ENCODE results near the gene ANK3. TPM values are rescaled to one million over a fixed set of nuclear protein-coding genes. Genes with fewer than 3 reads are reported as not detected.
"Not testable (repeated sequence)": the region's sequence is repeated elsewhere in the genome, so short reads cannot be mapped to it uniquely, and the experiment has no call there.

Gene ANK3
- total RNA-seq, 1 experiment from 2014 or later, result 32.0 TPM

- Histone ChIP-seq H4K20me1 (ENCODE audit: insufficient read depth) (no peaks in the 10 kb centered on the region), H3K27me3 (ENCODE audit: insufficient read depth, low read depth) (no peaks in the 10 kb centered on the region), H3K4me1 (replicated peaks; ENCODE audit: insufficient read depth) (no peaks in the 10 kb centered on the region), H3K27ac (no peak overlapping the region), H3K79me2 (ENCODE audit: low read depth) (no peaks in the 10 kb centered on the region), H3K9me2 (ENCODE audit: insufficient read depth) (no peaks in the 10 kb centered on the region), H3K36me3 (ENCODE audit: low read depth) (no peaks in the 10 kb centered on the region), H3K4me3 (no peak overlapping the region), H3K4me2 (no peak overlapping the region), H3K9me3 (ENCODE audit: insufficient read depth, low read depth) (no peaks in the 10 kb centered on the region), H3F3A (ENCODE audit: insufficient read depth, low read depth) (no peaks in the 10 kb centered on the region), H2AFZ (no peak overlapping the region)
- TF ChIP-seq CTCF (conservative IDR thresholded peaks at IDR 0.05) (no peak), EZH2 (IDR thresholded peaks at IDR 0.05; ENCODE audit: low read depth) (no peak)
- DNase-seq, result no peak
- ChIA-PET POLR2A (ENCODE audit: unreplicated experiment) (interaction anchor here (0.5 to 0.7 kb wide), 2 partner anchors 10 to 139 kb away, joined by 4 to 5 read pairs; no protein-coding TSS in a partner anchor), CTCF (no interaction called here)
- BruUV-seq (replicated peaks), result no TSS peak
- intact Hi-C loops (cut with micrococcal nuclease; ENCODE audit: unreplicated experiment), result no loop called here
Measured at GRCh38 chr10:60295028-60295937, 94.4 kb downstream of the ANK3 start.

GRCh38 chr10:60293581-60294175 lies 96.0 kb downstream of the ANK3 start:
- ChIA-PET CTCF (interaction anchor here (0.6 kb wide), 1 partner anchor 428 kb away, joined by 4 read pairs; no protein-coding TSS in a partner anchor), POLR2A (ENCODE audit: unreplicated experiment) (no interaction called here)
- intact Hi-C loops (cut with micrococcal nuclease; ENCODE audit: unreplicated experiment), result no loop called here
- H3K9me2 ChIP-seq (ENCODE audit: insufficient read depth), result no peaks in the 10 kb centered on the region
- H3K4me3 ChIP-seq, result no peak overlapping the region
- no peaks in the 10 kb centered on the region for H3K79me2 ChIP-seq (ENCODE audit: low read depth)
- no peaks in the 10 kb centered on the region for H4K20me1 ChIP-seq (ENCODE audit: insufficient read depth)
- TF ChIP-seq CTCF (conservative IDR thresholded peaks at IDR 0.05) (no peak), EZH2 (IDR thresholded peaks at IDR 0.05; ENCODE audit: low read depth) (no peak)
- DNase-seq, result no peak
- H3K36me3 ChIP-seq (ENCODE audit: low read depth), result no peaks in the 10 kb centered on the region
- H3K27me3 ChIP-seq (ENCODE audit: insufficient read depth, low read depth), result no peaks in the 10 kb centered on the region
- BruUV-seq (replicated peaks), result no TSS peak
- H3F3A ChIP-seq (ENCODE audit: insufficient read depth, low read depth), result no peaks in the 10 kb centered on the region
- H3K9me3 ChIP-seq (ENCODE audit: insufficient read depth, low read depth), result no peaks in the 10 kb centered on the region
- H2AFZ ChIP-seq, result no peak overlapping the region
- H3K4me2 ChIP-seq, result no peak overlapping the region
- no peaks in the 10 kb centered on the region for H3K4me1 ChIP-seq (replicated peaks; ENCODE audit: insufficient read depth)
- no peak overlapping the region for H3K27ac ChIP-seq

GRCh38 chr10:60292998-60293397 lies 96.7 kb downstream of the ANK3 start:
- no peak overlapping the region for H3K4me2 ChIP-seq
- H3F3A ChIP-seq (ENCODE audit: insufficient read depth, low read depth), result no peaks in the 10 kb centered on the region
- H3K27me3 ChIP-seq (ENCODE audit: insufficient read depth, low read depth), result no peaks in the 10 kb centered on the region
- H3K9me2 ChIP-seq (ENCODE audit: insufficient read depth), result no peaks in the 10 kb centered on the region
- no peak for DNase-seq
- intact Hi-C loops (cut with micrococcal nuclease; ENCODE audit: unreplicated experiment), result no loop called here
- TF ChIP-seq CTCF (conservative IDR thresholded peaks at IDR 0.05), result no peak
- no peak for TF ChIP-seq EZH2 (IDR thresholded peaks at IDR 0.05; ENCODE audit: low read depth)
- POLR2A ChIA-PET (ENCODE audit: unreplicated experiment), result no interaction called here
- H3K9me3 ChIP-seq (ENCODE audit: insufficient read depth, low read depth), result no peaks in the 10 kb centered on the region
- no peaks in the 10 kb centered on the region for H3K36me3 ChIP-seq (ENCODE audit: low read depth)
- no peaks in the 10 kb centered on the region for H3K4me1 ChIP-seq (replicated peaks; ENCODE audit: insufficient read depth)
- H3K4me3 ChIP-seq, result no peak overlapping the region
- no peaks in the 10 kb centered on the region for H4K20me1 ChIP-seq (ENCODE audit: insufficient read depth)
- H3K27ac ChIP-seq, result no peak overlapping the region
- no TSS peak for BruUV-seq (replicated peaks)
- H2AFZ ChIP-seq, result no peak overlapping the region
- H3K79me2 ChIP-seq (ENCODE audit: low read depth), result no peaks in the 10 kb centered on the region
- CTCF ChIA-PET, result no interaction called here

GRCh38 chr10:60292536-60292935 lies 97.1 kb downstream of the ANK3 start:
- H3K4me2 ChIP-seq; POLR2A ChIA-PET (ENCODE audit: unreplicated experiment); intact Hi-C loops (cut with micrococcal nuclease; ENCODE audit: unreplicated experiment); H3K79me2 ChIP-seq (ENCODE audit: low read depth); H4K20me1 ChIP-seq (ENCODE audit: insufficient read depth); H2AFZ ChIP-seq; H3K9me3 ChIP-seq (ENCODE audit: insufficient read depth, low read depth); H3K27ac ChIP-seq; H3K9me2 ChIP-seq (ENCODE audit: insufficient read depth); H3K4me3 ChIP-seq; H3K4me1 ChIP-seq (replicated peaks; ENCODE audit: insufficient read depth); H3F3A ChIP-seq (ENCODE audit: insufficient read depth, low read depth); DNase-seq; BruUV-seq (replicated peaks); H3K27me3 ChIP-seq (ENCODE audit: insufficient read depth, low read depth); H3K36me3 ChIP-seq (ENCODE audit: low read depth); CTCF ChIA-PET: not testable (repeated sequence)
